DMS 273 (cell line): Measurements from ENCODE around the gene AK5.
A peak's percentile ranks its signal among the peaks of the same experiment; 100 is the strongest.
"Not testable (repeated sequence)": the region's sequence is repeated elsewhere in the genome, so short reads cannot be mapped to it uniquely, and the experiment has no call there.

ENCODE experiments used
- DNase-seq: peaks from one replicate; lab custom pipeline; 2025; ENCODE audit not compliant: unreplicated experiment; lab: John Stamatoyannopoulos, UW

Gene AK5

GRCh38 chr1:77287535-77287934 lies 5.7 kb downstream of the AK5 start:
- DNase-seq, result no peak

- DNase-seq, result no peak
Measured at GRCh38 chr1:77288275-77288674, 6.5 kb downstream of the AK5 start.

- DNase-seq, result no peak
Measured at GRCh38 chr1:77290576-77290975, 8.8 kb downstream of the AK5 start.

GRCh38 chr1:77292551-77292950 lies 10.7 kb downstream of the AK5 start:
- no peak for DNase-seq

- DNase-seq, result no peak
Measured at GRCh38 chr1:77300566-77300965, 18.7 kb downstream of the AK5 start.

- DNase-seq, result no peak
Measured at GRCh38 chr1:77303387-77303786, 21.6 kb downstream of the AK5 start.

GRCh38 chr1:77308889-77309621 lies 27.2 kb downstream of the AK5 start:
- no peak for DNase-seq

- DNase-seq, result no peak
Measured at GRCh38 chr1:77310924-77311323, 29.1 kb downstream of the AK5 start.

GRCh38 chr1:77312364-77312763 lies 30.5 kb downstream of the AK5 start:
- not testable (repeated sequence) for DNase-seq

GRCh38 chr1:77313491-77313890 lies 31.7 kb downstream of the AK5 start:
- DNase-seq, result peak; percentile 45

GRCh38 chr1:77316006-77316405 lies 34.2 kb downstream of the AK5 start:
- no peak for DNase-seq

GRCh38 chr1:77316966-77317365 lies 35.1 kb downstream of the AK5 start:
- DNase-seq, result no peak

- no peak for DNase-seq
Measured at GRCh38 chr1:77319036-77319705, 37.4 kb downstream of the AK5 start.

GRCh38 chr1:77322061-77322900 lies 40.5 kb downstream of the AK5 start:
- peak; percentile 32 for DNase-seq

GRCh38 chr1:77333501-77333900 lies 51.7 kb downstream of the AK5 start:
- DNase-seq, result peak; percentile 95

- DNase-seq, result no peak
Measured at GRCh38 chr1:77336729-77337128, 54.9 kb downstream of the AK5 start.

GRCh38 chr1:77339326-77339725 lies 57.5 kb downstream of the AK5 start:
- no peak for DNase-seq

GRCh38 chr1:77341195-77341594 lies 59.4 kb downstream of the AK5 start:
- DNase-seq, result no peak

- DNase-seq, result no peak
Measured at GRCh38 chr1:77342745-77343144, 60.9 kb downstream of the AK5 start.

GRCh38 chr1:77347646-77348045 lies 65.8 kb downstream of the AK5 start:
- DNase-seq, result peak; percentile 58

- DNase-seq, result no peak
Measured at GRCh38 chr1:77348549-77348948, 66.7 kb downstream of the AK5 start.

- DNase-seq, result peak; percentile 16
Measured at GRCh38 chr1:77349275-77349674, 67.5 kb downstream of the AK5 start.
